PC-9 (cell line): Measurements from ENCODE around the gene TSPAN11.

ENCODE experiments used
- CTCF ChIP-seq: fragments of 200-600 bp; sonication (generic); conservative IDR thresholded peaks from 2 replicates; pipeline ENCODE4 v1.6.1; 2017; ENCODE audit warnings: mixed run types, antibody characterized with exemption, mild to moderate bottlenecking, moderate library complexity
- EZH2 ChIP-seq: fragments of 200-600 bp; sonication (generic); IDR thresholded peaks from 2 replicates; pipeline ENCODE4 v1.8.0; 2017; ENCODE audit warnings: antibody characterized with exemption, low read depth

DNA sequence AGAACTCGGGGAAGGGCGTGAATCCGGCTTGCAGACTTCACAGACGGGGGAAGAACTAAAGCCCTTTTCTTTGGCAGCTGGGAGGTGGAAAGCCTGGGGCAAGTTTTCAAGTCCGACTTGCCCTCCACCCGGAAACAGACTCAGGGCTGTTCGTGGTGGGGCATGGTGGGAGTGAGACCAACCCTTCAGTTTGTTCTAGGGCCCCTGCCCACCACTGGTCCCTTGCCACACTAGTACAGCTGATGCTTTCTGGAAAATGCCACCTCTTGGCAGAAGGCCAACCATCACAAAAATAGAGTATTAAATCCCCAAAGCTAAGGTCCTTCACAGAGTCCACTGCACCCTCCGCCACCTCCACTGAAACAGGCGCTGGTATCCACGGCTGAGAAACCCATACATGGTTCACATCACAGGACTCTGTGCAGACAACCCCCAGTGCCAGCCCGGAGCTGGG lies 96.8 kb downstream of the TSPAN11 start:
- TF ChIP-seq CTCF (no peak), EZH2 (no peak)
